Epithelial cell of proximal tubule (primary cell): ENCODE results near the gene METRN. TPM values are rescaled to one million over a fixed set of nuclear protein-coding genes. Genes with fewer than 3 reads are reported as not detected.

ENCODE experiments used
- DNase-seq: peaks from one replicate; pipeline ENCODE4 v3.0.0-alpha.2; 2011; ENCODE audit warnings: low read depth
- H3K4me3 ChIP-seq: 2 replicates; pipeline ENCODE4 v1.5.1; 2011; ENCODE audit warnings: low read depth, mild to moderate bottlenecking, low read length
- total RNA-seq: library from RNA; depleted of rRNA; stranded (reverse); fragments of >200 nt; gene quantifications from 2 replicates; pipeline ENCODE4 v1.2.3, GENCODE V29; 2015
- TF ChIP-seq, protein P1 (sequence below): conservative IDR thresholded peaks from 2 replicates; pipeline ENCODE4 v1.5.1; 2012; ENCODE audit warnings: low read depth, mild to moderate bottlenecking, low read length

METRN gene
- total RNA-seq, 1 donor from 2014 or later: 183 TPM

GRCh38 chr16:743794-744500 is 29.0 kb downstream of the METRN start:
- no peak overlapping the region for H3K4me3 ChIP-seq
- TF ChIP-seq, protein P1, sequence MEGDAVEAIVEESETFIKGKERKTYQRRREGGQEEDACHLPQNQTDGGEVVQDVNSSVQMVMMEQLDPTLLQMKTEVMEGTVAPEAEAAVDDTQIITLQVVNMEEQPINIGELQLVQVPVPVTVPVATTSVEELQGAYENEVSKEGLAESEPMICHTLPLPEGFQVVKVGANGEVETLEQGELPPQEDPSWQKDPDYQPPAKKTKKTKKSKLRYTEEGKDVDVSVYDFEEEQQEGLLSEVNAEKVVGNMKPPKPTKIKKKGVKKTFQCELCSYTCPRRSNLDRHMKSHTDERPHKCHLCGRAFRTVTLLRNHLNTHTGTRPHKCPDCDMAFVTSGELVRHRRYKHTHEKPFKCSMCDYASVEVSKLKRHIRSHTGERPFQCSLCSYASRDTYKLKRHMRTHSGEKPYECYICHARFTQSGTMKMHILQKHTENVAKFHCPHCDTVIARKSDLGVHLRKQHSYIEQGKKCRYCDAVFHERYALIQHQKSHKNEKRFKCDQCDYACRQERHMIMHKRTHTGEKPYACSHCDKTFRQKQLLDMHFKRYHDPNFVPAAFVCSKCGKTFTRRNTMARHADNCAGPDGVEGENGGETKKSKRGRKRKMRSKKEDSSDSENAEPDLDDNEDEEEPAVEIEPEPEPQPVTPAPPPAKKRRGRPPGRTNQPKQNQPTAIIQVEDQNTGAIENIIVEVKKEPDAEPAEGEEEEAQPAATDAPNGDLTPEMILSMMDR: peak; percentile 23
- no peak for DNase-seq

- H3K4me3 ChIP-seq: no peak overlapping the region
- DNase-seq: no peak
- TF ChIP-seq, protein P1: peak; percentile 67
Measured at GRCh38 chr16:745739-746138, 30.8 kb downstream of the METRN start.

DNA sequence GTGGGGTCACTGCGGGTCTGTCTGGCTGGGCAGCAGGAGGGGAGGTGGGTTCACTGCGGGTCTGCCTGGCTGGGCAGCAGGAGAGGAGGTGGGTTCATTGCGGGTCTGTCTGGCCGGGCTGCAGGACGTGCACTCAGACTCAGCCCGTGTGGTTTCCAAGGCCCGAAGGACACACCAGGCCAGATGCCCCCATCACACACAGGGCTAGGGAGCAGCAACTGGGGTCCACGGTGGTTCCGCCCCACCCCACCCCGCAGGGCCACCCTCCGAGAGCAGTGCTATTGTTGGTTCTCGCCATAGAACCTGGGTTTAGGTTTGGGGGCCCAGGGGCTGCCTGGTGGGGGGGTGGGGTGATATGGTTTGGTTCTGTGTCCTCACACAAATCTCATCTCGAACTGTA is 31.7 kb downstream of the METRN start:
- TF ChIP-seq, protein P1: no peak
- H3K4me3 ChIP-seq: no peak overlapping the region
- DNase-seq: no peak

GRCh38 chr16:747978-748746 is 33.2 kb downstream of the METRN start:
- DNase-seq: no peak
- TF ChIP-seq, protein P1: no peak
- H3K4me3 ChIP-seq: no peak overlapping the region

GRCh38 chr16:749010-749409 is 34.1 kb downstream of the METRN start:
- H3K4me3 ChIP-seq: no peak overlapping the region
- TF ChIP-seq, protein P1: no peak
- no peak for DNase-seq

DNA sequence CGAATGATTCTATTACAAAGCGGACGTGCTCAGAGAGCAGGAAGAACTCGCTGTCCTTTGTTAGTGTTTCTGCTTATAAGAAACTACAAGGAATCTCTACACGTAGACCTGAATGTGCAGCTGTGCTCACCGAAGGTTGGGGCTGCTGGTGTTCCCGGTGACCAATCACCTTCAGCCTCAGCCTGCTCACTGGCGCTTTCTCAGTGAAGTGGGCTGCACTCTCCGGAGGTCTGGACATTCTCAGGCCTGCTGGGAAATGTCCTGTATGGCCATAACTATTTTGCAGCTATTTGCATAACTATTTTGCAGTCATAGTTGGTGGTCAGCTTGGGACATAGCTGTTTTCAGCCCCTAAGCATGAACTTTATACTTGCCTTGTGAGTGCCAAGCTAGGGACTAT is 35.6 kb downstream of the METRN start:
- TF ChIP-seq, protein P1: no peak
- no peak overlapping the region for H3K4me3 ChIP-seq
- DNase-seq: no peak
